Astrocyte (in vitro differentiated cells and primary cell): ENCODE results near the gene PNMT.

Experiments used
- EZH2 ChIP-seq: IDR thresholded peaks from 2 replicates; pipeline ENCODE4 v1.6.1; 2012; ENCODE audit warnings: mild to moderate bottlenecking, low read length, inconsistent platforms; ENCODE audit not compliant: insufficient read depth
- TF ChIP-seq, protein P1 (sequence below): IDR thresholded peaks from 2 replicates; pipeline ENCODE4 v1.5.1; 2011; ENCODE audit warnings: low read depth, mild to moderate bottlenecking, inconsistent platforms, low read length, moderate library complexity; ENCODE audit not compliant: insufficient read depth

DNA sequence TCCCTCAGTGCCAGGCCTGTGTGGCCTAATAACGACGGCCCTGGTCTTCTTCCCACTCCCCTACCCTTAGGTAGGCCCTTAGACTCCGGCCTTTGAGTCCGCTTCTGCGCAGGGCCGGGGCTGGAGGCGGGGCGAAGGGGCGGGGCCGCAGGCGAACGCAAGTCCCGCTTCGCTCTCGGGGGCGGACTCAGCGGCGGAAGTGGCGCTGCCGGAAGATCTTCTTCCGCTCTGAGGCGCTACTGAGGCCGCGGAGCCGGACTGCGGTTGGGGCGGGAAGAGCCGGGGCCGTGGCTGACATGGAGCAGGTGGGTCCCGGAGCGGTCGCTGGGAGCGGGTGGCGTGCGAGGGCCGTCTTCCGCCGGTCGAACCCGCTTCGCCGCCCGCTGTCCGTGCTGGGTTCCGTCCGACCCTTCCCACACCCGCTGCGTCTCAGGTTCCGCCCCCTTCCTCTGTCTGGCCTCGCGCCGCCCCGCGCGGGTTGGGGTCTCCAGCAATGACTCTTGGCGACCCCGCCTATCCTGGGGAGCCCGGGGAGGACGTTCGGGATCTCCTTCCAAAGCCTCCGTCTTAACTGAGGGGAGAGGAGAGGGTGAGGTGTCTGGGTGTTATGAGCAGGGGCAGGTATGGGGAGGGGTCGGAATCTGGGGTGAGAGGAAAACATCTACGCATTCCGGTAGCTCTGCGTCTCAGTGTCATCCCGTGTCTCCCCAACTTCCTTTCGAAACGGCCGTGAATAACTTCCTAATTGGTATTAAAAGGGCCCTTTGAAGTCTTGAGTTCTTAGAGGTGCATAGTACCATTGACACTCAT, 31.1 kb upstream of the PNMT start, which contains the start of gene STARD3:
- TF ChIP-seq, protein P1, sequence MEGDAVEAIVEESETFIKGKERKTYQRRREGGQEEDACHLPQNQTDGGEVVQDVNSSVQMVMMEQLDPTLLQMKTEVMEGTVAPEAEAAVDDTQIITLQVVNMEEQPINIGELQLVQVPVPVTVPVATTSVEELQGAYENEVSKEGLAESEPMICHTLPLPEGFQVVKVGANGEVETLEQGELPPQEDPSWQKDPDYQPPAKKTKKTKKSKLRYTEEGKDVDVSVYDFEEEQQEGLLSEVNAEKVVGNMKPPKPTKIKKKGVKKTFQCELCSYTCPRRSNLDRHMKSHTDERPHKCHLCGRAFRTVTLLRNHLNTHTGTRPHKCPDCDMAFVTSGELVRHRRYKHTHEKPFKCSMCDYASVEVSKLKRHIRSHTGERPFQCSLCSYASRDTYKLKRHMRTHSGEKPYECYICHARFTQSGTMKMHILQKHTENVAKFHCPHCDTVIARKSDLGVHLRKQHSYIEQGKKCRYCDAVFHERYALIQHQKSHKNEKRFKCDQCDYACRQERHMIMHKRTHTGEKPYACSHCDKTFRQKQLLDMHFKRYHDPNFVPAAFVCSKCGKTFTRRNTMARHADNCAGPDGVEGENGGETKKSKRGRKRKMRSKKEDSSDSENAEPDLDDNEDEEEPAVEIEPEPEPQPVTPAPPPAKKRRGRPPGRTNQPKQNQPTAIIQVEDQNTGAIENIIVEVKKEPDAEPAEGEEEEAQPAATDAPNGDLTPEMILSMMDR = no peak
- TF ChIP-seq EZH2 = no peak
